ENCODE data around the gene RPL10A. TPM values are rescaled to one million over a fixed set of nuclear protein-coding genes. Genes with fewer than 3 reads are reported as not detected.
A peak's percentile ranks its signal among the peaks of the same experiment; 100 is the strongest.

Gene RPL10A
- total and polyA plus RNA-seq, 2 of the 13 experiments (the other 11 are each of a cell fraction or from before 2014, with no cell fraction given) = 1,854 to 2,726 TPM

DNA sequence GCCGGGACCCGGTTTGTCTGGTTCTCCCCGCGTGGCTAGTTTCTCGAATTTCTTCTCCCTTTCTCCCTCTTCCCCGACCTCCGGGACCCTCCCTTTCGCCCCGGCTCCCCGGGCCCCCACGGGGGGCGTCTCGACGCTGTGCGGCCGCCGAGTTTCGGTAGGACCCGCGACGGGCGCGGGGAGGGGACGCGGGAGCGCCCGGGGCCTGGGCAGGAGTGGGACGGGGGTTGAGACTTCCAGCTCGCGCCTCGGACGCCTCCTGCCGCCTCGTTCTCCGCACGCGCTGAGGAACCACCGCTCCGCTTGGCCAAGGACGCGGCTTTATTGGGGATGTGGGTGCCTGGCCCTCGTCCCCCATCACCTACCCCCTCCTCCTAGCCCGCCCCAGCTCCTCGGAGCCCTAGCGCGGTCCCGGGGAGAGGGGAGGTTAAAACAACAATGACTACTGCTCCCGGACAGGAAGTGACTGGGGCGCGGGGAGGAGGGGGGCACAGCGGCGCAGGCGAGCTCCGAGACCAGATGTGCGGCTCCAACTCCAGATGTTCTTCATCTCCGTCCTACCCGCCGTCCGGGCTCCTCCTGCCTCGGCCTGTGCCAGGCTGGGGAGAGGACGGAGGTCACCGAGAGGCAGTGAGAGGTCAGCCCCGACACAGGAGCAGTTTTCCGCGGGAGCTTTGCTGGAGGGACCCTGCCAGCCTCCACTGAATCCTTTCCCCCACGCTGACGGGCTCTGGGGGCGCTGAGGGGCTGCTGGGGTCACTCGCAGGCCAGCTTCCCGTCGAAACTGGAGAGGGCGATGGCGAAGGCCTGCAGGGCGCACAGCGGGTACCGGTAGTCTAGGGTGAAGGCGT is 29.6 kb downstream of the RPL10A start (continued):
- TF ChIP-seq, protein P1, sequence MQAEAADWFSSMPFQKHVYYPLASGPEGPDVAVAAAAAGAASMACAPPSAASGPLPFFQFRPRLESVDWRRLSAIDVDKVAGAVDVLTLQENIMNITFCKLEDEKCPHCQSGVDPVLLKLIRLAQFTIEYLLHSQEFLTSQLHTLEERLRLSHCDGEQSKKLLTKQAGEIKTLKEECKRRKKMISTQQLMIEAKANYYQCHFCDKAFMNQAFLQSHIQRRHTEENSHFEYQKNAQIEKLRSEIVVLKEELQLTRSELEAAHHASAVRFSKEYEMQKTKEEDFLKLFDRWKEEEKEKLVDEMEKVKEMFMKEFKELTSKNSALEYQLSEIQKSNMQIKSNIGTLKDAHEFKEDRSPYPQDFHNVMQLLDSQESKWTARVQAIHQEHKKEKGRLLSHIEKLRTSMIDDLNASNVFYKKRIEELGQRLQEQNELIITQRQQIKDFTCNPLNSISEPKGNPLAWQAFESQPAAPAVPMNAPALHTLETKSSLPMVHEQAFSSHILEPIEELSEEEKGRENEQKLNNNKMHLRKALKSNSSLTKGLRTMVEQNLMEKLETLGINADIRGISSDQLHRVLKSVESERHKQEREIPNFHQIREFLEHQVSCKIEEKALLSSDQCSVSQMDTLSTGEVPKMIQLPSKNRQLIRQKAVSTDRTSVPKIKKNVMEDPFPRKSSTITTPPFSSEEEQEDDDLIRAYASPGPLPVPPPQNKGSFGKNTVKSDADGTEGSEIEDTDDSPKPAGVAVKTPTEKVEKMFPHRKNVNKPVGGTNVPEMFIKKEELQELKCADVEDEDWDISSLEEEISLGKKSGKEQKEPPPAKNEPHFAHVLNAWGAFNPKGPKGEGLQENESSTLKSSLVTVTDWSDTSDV (CRISPR knock-in tag; IDR thresholded peaks at IDR 0.05) = peak; percentile 98; the same call in 1 of the 2 replicates
- TF ChIP-seq, protein P2, sequence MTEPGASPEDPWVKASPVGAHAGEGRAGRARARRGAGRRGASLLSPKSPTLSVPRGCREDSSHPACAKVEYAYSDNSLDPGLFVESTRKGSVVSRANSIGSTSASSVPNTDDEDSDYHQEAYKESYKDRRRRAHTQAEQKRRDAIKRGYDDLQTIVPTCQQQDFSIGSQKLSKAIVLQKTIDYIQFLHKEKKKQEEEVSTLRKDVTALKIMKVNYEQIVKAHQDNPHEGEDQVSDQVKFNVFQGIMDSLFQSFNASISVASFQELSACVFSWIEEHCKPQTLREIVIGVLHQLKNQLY (CRISPR knock-in tag; IDR thresholded peaks at IDR 0.05) = no peak
- peak; percentile 63; the same call in 1 of the 2 replicates for TF ChIP-seq IKZF5 (CRISPR knock-in tag; IDR thresholded peaks at IDR 0.05)
- no peak for TF ChIP-seq SMARCC2 (IDR thresholded peaks at IDR 0.05)
- TF ChIP-seq ZNF75D (CRISPR knock-in tag; IDR thresholded peaks at IDR 0.05; ENCODE audit: borderline replicate concordance) = no peak
- no peak for TF ChIP-seq ZNF205 (CRISPR knock-in tag; IDR thresholded peaks at IDR 0.05)
- no peak for TF ChIP-seq FOXJ3 (CRISPR knock-in tag; IDR thresholded peaks at IDR 0.05; ENCODE audit: borderline replicate concordance)
- no peak for TF ChIP-seq TARDBP (CRISPR knock-in tag; IDR thresholded peaks at IDR 0.05)
- TF ChIP-seq, protein P3, sequence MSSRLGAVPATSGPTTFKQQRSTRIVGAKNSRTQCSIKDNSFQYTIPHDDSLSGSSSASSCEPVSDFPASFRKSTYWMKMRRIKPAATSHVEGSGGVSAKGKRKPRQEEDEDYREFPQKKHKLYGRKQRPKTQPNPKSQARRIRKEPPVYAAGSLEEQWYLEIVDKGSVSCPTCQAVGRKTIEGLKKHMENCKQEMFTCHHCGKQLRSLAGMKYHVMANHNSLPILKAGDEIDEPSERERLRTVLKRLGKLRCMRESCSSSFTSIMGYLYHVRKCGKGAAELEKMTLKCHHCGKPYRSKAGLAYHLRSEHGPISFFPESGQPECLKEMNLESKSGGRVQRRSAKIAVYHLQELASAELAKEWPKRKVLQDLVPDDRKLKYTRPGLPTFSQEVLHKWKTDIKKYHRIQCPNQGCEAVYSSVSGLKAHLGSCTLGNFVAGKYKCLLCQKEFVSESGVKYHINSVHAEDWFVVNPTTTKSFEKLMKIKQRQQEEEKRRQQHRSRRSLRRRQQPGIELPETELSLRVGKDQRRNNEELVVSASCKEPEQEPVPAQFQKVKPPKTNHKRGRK (CRISPR knock-in tag; IDR thresholded peaks at IDR 0.05) = no peak
- TF ChIP-seq RBAK (CRISPR knock-in tag; IDR thresholded peaks at IDR 0.05) = 0 out of 2 replicates have a peak, but pooled peaks have one; percentile 20
- no peak for TF ChIP-seq ZNF207 (IDR thresholded peaks at IDR 0.05; ENCODE audit: borderline replicate concordance)
- TF ChIP-seq ZNF788 (CRISPR knock-in tag; IDR thresholded peaks at IDR 0.05; ENCODE audit: borderline replicate concordance) = peak; percentile 63; the same call in 1 of the 2 replicates
- TF ChIP-seq ZNF264 (CRISPR knock-in tag; IDR thresholded peaks at IDR 0.05) = peak; percentile 51
- TF ChIP-seq RBFOX2 (IDR thresholded peaks at IDR 0.05; ENCODE audit: low read depth, low read length) = peak; percentile 79
- TF ChIP-seq ZNF460 (CRISPR knock-in tag; IDR thresholded peaks at IDR 0.05; ENCODE audit: borderline replicate concordance) = no peak
- no peak for TF ChIP-seq FLYWCH1 (CRISPR knock-in tag; IDR thresholded peaks at IDR 0.05)
- TF ChIP-seq ZNF30 (CRISPR knock-in tag; IDR thresholded peaks at IDR 0.05) = peak; percentile 97
- no peak for TF ChIP-seq HNF4A (CRISPR knock-in tag; IDR thresholded peaks at IDR 0.05)
- TF ChIP-seq PCBP1 (IDR thresholded peaks at IDR 0.05; ENCODE audit: borderline replicate concordance, low read depth, low read length) = peak; percentile 94
- 0 out of 2 replicates have a peak, but pooled peaks have one; percentile 94 for TF ChIP-seq FOXO4 (CRISPR knock-in tag; conservative IDR thresholded peaks at IDR 0.05)
- TF ChIP-seq MAFF (IDR thresholded peaks at IDR 0.05; ENCODE audit: low read depth, low read length) = no peak
- TF ChIP-seq BORCS8-MEF2B (CRISPR knock-in tag; IDR thresholded peaks at IDR 0.05) = peak; percentile 88
